MG63 (cell line): ENCODE data around the gene SCNN1A. TPM values are rescaled to one million over a fixed set of nuclear protein-coding genes. Genes with fewer than 3 reads are reported as not detected.

ENCODE experiments used
- DNase-seq: peaks from one replicate; pipeline ENCODE4 v3.0.0-alpha.2; 2020
- H3K27me3 ChIP-seq: fragments of 250-450 bp; sonication (Bioruptor Pico); 2 replicates; pipeline ENCODE4 v1.5.1; 2020; ENCODE audit warnings: mild to moderate bottlenecking, moderate library complexity
- H3K36me3 ChIP-seq: fragments of 250-450 bp; sonication (Bioruptor Pico); 2 replicates; pipeline ENCODE4 v1.5.1; 2020; ENCODE audit warnings: mild to moderate bottlenecking, moderate library complexity
- H3K4me3 ChIP-seq: fragments of 250-450 bp; sonication (Bioruptor Pico); 2 replicates; pipeline ENCODE4 v1.5.1; 2020; ENCODE audit warnings: mild to moderate bottlenecking, moderate library complexity
- H3K9me3 ChIP-seq: fragments of 250-450 bp; sonication (Bioruptor Pico); 2 replicates; pipeline ENCODE4 v1.5.1; 2020; ENCODE audit warnings: mild to moderate bottlenecking, moderate library complexity
- total RNA-seq: library from RNA; depleted of rRNA; stranded (reverse); fragments of >200 nt; shearing (Covaris generic); gene quantifications from 2 replicates; pipeline ENCODE4 v1.2.3, GENCODE V29; 2014; ENCODE audit warnings: low replicate concordance

The SCNN1A gene
- total RNA-seq, 1 experiment from 2014 or later, result 0.66 TPM

DNA sequence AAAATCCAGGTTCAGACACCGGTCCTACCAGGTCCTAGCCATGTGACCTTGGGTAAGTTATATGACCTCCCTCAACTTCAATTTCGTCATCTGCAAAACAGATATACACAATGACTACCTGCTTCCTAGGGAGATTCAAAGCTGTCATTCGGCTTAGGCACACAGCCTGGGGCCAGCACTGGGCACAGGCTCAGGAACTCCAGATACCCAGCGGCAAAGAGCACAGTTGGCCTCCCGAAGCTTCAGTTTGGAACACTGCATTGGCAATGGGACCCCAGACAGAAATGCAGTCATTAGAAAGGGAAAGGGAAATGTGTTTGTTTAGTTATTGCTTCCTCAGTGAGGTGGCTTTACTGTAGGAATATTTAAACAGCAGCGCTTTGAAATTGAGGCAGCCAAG is 53.5 kb downstream of the SCNN1A start:
- Histone ChIP-seq H3K4me3 (no peak overlapping the region), H3K36me3 (peaks cover 28% of the 10 kb centered on the region), H3K9me3 (no peaks in the 10 kb centered on the region), H3K27me3 (no peaks in the 10 kb centered on the region)
- DNase-seq, result no peak

DNA sequence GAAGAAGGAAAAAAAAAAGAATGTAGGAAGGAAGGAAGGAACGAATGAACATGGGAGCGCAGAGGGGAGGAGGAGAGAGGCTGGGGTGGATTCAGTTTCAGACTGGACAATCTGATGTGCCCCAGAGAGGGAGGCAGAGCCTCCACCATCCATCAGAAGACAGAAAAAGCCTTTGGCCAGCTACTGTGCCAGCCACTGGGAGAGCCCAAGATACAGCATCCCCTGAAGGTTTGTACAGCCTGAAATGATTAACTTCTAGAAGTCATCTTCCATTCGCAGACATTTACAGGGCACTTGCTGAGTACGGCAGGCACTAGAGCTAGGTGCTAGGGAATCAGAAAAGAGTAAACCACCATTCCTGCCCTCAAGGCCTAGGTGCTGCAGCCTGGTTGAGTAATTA is 55.9 kb downstream of the SCNN1A start:
- Histone ChIP-seq H3K9me3 (no peaks in the 10 kb centered on the region), H3K27me3 (no peaks in the 10 kb centered on the region), H3K4me3 (no peak overlapping the region), H3K36me3 (peaks cover 10% of the 10 kb centered on the region)
- DNase-seq, result no peak

DNA sequence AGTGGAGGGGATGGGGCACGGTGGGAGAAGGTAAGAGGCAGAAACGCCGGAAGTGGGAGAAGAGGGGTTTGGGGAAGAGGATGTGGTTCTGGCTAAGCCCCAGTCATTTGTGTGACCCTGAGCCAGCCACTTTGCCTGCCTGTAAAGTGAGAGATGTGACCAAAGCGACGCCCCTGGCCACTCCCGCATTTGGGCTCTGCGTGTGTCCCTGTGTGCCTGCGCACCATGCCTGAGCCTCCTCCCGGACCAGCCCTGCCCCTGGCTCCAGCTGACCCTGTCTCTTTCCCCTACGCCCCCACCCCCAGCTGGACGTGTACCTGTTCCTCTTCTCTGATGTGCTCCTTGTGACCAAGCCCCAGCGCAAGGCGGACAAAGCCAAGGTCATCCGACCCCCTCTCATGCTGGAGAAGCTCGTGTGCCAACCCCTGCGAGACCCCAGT is 56.9 kb downstream of the SCNN1A start:
- peaks cover 10% of the 10 kb centered on the region for H3K36me3 ChIP-seq
- H3K9me3 ChIP-seq, result no peaks in the 10 kb centered on the region
- H3K27me3 ChIP-seq, result no peaks in the 10 kb centered on the region
- DNase-seq, result no peak
- no peak overlapping the region for H3K4me3 ChIP-seq

DNA sequence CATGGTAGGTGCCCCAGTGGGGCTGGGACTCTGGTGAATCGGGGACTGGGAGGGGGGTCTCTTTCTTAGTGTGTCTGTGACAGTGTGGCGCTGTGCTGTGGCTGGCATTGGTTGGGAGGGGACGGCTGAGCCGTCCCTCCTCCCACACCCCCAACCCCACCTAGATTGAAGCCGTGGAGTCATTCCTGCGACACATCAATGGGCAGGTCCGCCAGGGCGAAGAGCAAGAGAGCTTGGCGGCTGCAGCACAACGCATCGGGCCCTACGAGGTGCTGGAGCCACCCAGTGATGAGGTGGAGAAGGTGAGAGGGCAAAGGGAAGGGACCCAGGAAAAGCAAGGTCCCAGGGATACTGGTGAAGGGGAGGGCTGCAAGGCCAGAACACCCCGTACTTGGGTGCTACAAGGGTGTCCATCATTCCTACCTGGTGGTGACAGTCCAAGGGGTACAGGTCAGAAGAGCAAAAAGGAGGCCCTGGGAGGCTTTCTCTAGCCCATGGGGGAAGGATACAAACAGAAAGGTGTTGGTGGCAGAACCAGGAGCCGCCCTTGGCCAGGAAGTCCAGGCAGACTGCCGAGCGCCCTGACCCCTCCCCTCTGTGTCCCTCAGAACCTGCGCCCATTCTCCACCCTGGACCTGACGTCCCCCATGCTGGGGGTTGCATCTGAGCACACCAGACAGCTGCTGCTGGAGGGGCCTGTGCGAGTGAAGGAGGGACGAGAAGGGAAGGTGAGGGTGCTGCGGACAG is 57.5 kb downstream of the SCNN1A start:
- H3K9me3 ChIP-seq, result no peaks in the 10 kb centered on the region
- DNase-seq, result no peak

DNA sequence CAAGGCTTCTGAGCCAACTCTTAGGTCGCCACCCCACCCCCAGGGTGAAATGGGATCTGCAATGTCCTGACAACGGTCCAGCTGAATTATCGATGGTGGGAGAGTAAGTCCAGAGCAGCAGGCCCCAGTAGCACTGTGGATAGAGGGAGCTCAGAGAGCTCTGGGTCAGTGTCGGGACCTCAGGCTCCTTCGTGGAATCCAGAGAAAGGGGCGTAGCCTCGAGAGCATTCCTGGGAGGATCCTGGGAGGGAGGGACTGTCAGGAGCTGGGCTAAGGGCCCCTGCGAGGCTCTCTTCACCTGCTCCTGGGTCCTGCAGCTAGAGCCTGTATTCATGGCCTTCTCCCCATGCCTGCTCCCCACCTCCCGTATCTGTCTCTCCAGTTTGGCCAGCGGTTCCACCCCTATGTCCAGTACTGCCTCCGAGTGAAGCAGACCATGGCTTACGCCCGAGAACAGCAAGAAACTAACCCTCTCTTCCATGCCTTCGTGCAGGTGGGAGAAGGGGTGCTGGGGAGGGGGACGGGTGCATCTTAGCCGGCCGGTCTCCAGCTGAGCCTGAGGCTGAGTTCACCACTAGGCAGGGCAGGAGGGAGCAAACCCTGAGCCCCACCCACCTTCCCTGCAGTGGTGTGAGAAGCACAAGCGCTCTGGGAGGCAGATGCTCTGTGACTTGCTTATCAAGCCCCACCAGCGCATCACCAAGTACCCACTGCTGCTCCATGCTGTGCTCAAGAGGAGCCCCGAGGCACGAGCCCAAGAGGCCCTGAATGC is 58.3 kb downstream of the SCNN1A start:
- H3K4me3 ChIP-seq, result no peak overlapping the region
- DNase-seq, result no peak
- H3K27me3 ChIP-seq, result no peaks in the 10 kb centered on the region
- H3K9me3 ChIP-seq, result no peaks in the 10 kb centered on the region
- H3K36me3 ChIP-seq, result peaks cover 6% of the 10 kb centered on the region

More for the DNA sequence above, 57.5 kb downstream of the SCNN1A start:
- H3K36me3 ChIP-seq, result peaks cover 10% of the 10 kb centered on the region
- H3K27me3 ChIP-seq, result no peaks in the 10 kb centered on the region
- H3K4me3 ChIP-seq, result no peak overlapping the region

DNA sequence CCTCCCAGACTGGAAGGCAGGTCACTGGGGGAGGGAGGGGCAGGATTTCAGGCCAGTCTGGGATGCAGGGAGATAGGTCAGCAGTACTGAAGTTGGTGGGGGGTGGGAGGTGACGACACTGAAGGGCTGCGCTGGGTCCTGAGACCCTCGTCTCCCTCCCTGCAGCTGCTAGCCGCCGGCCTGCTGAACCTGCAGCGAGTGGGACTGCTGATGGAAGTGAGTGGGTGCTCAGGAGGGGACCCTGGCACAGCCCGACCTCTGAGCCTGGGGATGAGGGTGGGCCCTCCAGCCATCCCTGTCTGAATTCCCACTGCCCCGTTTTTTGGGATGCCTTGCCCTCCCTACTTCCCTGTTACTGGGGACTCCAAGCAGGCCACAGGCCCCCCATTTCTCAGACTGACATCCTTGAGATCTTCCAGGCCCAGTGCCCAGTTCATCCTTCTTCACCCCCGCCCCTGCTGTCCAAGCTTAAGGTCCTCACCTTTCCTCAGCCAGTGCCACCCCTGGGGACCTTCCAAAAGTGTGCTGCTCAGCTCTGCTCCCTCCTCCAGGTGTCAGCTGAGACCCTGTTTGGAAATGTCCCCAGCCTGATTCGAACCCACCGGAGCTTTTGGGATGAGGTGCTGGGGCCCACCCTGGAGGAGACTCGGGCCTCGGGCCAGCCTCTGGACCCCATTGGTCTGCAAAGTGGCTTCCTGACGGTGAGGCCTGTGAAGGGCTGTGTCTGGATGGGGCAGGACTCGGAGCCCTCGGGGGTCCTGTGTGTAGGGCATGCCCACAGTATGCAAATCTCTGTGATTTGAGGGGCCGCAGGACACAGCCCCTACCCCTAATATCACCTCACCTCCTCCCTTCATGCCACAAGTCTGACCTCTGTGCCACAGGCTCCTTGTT is 59.4 kb downstream of the SCNN1A start:
- Histone ChIP-seq H3K36me3 (no peaks in the 10 kb centered on the region), H3K9me3 (no peaks in the 10 kb centered on the region), H3K4me3 (no peak overlapping the region), H3K27me3 (no peaks in the 10 kb centered on the region)
- DNase-seq, result no peak

DNA sequence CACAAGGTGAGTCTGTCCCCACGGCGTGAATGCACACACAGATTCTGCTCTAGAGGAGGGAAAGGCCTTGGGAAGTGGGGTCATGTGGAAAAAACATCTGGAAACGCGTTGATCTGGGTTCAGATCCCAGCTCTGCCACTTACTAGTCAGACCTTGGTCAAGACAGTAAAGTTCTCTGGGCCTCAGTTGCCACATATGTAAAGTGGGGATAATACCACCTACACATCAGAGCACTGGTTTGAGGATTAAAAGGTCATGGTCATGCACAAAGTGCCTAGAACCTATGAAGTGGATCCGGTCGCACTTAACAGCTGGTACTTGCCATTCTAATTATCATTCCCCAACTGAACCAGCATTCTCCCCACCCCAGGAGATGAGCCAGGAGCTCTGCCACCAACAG is 60.2 kb downstream of the SCNN1A start:
- H3K4me3 ChIP-seq, result no peak overlapping the region
- DNase-seq, result no peak
- no peaks in the 10 kb centered on the region for H3K27me3 ChIP-seq
- H3K36me3 ChIP-seq, result no peaks in the 10 kb centered on the region
- H3K9me3 ChIP-seq, result no peaks in the 10 kb centered on the region

DNA sequence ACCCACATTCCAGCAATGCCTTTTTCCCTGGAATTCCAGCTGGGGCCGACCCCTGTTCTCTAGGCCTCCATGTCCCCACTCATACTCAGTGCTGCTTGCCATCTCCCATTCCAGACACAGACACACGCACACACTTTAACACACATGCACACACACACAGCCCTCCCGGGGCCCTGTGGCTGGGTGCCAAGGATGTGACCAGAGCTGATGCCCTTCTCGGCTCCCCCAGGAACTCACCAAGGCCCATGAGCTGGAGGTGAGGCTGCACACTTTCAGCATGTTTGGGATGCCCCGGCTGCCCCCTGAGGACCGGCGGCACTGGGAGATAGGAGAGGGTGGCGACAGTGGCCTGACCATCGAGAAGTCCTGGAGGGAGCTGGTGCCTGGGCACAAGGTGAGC is 60.6 kb downstream of the SCNN1A start:
- Histone ChIP-seq H3K36me3 (no peaks in the 10 kb centered on the region), H3K27me3 (no peaks in the 10 kb centered on the region), H3K4me3 (no peak overlapping the region), H3K9me3 (no peaks in the 10 kb centered on the region)
- DNase-seq, result no peak

DNA sequence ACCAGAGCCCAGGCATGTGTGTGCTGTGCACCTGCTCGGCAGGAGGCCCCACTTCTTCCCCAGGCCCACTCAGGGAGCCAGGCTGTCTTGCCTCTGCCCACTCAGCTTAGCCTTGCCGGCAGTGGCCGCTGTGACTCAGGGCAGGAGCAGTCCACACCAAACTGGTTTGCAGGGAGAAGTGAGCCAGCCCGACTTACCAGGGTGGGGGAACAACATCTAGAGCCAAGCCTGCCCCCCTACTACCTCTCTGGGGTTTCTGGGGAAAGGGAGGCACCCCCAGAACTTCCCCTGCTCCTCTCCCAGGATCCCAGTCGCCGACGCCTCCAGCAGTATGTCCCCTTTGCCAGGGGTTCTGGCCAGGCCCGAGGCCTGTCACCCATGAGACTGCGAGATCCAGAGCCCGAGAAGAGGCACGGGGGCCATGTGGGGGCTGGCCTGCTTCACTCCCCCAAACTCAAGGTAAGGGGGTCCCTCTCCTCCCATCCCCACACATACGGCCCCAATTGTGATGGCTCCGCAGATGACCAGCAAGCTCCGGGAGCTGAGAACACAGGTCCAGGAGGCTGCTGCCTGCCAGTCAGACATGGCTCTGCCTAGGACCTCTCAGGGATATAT is 61.9 kb downstream of the SCNN1A start:
- H3K36me3 ChIP-seq, result no peaks in the 10 kb centered on the region
- H3K9me3 ChIP-seq, result no peaks in the 10 kb centered on the region
- no peak for DNase-seq
- no peak overlapping the region for H3K4me3 ChIP-seq
- no peaks in the 10 kb centered on the region for H3K27me3 ChIP-seq

DNA sequence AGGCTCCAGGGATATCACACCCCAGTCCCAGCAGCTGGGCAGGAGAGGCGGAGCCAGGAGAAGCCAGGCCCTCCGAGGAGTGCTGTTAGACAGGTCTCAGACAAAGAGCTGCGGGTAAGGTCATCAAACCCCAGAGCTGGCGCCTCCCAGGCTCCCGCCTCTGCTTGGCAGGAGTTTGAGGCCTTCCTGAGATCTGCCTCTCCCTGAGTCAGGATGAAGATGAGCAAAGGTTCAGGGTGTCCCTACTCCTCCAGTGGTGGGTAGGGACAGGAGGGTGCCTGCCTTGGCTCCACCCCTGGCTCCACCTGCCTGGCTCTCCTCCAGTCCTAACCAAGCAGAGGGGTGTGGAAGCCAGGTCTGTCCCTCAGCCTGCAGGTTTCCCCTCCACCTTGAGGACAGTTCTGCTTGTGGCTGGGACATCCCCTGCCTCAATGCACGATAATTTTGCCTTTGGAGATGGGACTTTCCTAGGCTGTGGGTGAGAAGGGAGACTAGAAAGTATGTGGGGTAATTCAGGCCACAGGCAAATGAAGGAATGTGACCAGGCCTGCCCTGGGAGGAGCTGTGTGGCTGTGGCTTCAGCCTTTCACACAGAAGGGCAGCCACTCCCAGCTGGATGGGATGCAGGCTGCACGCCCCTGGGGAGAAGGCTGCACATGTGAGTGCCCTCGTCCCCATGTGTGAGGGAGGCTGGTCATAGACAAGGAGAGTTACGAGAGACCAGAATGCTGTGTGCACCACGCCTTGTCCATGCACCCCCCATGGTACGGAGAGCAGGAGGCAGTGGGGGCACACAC is 62.6 kb downstream of the SCNN1A start:
- H3K36me3 ChIP-seq, result no peaks in the 10 kb centered on the region
- no peaks in the 10 kb centered on the region for H3K9me3 ChIP-seq
- peak; percentile 34 for DNase-seq
- H3K4me3 ChIP-seq, result no peak overlapping the region
- no peaks in the 10 kb centered on the region for H3K27me3 ChIP-seq

DNA sequence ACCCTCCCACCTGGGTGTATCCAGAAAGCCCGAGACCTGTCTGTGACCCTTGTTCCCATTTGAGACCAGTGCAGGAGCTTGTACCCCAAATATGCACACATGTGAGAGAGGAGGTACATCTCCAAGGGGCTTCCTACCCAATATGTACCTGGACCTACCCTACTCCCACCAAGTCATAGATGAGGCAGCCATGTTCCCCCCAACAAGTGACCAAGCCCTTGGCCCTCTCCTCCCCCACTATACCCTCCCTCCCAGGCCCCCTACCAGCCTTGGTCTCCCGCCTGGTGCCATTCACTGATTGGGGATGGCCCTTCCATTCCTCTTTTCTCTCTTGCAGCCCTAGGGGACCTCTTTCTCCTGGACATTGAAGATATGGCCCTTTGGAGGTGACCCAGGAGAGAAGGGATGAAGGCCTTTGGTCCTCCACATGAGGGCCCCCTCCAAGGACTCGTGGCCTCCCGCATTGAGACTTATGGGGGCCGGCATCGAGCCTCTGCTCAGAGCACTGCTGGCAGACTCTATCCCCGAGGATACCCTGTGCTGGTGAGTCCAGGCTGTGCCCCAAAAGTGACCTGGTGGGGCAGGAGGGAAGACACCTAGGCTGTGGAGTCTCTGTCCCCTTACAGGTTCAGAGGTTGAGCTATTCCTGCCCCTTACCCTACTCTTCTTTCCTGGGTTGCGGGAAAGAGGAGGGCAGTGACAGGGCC is 63.4 kb downstream of the SCNN1A start:
- no peaks in the 10 kb centered on the region for H3K27me3 ChIP-seq
- DNase-seq, result no peak
- no peak overlapping the region for H3K4me3 ChIP-seq
- no peaks in the 10 kb centered on the region for H3K36me3 ChIP-seq
- no peaks in the 10 kb centered on the region for H3K9me3 ChIP-seq

DNA sequence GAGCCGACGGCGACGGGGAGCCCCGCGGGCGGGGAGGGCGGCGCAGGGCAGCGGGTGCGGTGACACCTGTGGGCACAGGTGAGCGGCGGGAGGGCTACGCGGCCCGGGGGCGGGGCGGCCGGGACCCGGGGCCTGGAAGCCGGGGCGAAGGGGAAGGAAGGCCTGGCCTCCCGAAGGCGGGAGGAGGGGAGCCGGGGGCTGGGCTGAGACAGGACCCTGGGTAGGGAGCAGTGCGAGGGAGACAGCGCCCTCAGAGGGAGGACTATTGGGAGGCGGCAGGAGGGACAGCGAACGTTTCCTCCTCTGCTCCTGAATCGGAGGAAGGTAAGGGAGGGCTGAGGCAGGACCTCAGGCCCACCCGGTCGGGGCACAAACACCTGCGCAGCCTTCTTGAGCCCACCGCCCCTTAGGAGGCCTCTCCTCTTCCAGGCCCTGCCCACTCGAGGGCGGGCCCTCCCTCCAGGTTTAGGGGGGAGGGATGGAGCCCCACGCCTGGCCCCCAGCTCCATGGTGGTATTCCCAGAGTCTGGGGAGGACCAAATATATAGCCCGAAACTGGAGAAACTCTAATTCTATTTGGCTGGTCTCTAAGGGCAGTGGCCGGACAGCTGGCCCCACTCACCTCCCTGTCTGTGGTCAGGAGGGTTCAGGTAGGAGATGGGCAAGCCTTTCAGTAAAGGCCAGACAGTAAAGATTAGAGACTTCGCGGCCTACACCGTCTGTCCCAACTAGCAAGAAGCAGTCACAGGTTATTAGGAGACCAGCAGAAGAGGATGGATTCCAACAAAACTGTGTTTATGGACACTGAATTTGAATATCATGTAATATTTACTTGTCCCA is 64.4 kb downstream of the SCNN1A start:
- no peaks in the 10 kb centered on the region for H3K36me3 ChIP-seq
- no peaks in the 10 kb centered on the region for H3K27me3 ChIP-seq
- DNase-seq, result no peak
- no peak overlapping the region for H3K4me3 ChIP-seq
- no peaks in the 10 kb centered on the region for H3K9me3 ChIP-seq

DNA sequence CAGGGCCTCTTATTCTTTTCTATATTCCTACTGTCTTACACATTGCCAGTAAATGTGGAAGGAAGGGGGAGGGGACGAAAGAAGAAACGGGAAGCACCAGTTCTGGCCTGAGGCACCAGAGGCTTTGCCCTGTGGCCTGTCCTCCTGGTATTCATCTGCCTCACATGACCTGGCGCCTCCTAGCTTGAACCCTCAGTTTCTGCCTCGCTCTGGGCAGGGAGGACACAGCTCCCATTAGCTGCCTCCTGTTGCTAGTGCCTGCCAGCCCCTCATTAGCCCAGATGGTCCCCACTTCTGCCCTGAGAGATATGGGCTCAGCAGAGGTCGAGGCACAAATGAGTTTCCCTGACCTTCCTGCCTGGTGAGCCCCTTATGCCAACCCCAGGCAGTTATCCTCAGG is 67.8 kb downstream of the SCNN1A start:
- H3K4me3 ChIP-seq, result no peak overlapping the region
- no peaks in the 10 kb centered on the region for H3K27me3 ChIP-seq
- DNase-seq, result no peak
- H3K9me3 ChIP-seq, result no peaks in the 10 kb centered on the region
- no peaks in the 10 kb centered on the region for H3K36me3 ChIP-seq

DNA sequence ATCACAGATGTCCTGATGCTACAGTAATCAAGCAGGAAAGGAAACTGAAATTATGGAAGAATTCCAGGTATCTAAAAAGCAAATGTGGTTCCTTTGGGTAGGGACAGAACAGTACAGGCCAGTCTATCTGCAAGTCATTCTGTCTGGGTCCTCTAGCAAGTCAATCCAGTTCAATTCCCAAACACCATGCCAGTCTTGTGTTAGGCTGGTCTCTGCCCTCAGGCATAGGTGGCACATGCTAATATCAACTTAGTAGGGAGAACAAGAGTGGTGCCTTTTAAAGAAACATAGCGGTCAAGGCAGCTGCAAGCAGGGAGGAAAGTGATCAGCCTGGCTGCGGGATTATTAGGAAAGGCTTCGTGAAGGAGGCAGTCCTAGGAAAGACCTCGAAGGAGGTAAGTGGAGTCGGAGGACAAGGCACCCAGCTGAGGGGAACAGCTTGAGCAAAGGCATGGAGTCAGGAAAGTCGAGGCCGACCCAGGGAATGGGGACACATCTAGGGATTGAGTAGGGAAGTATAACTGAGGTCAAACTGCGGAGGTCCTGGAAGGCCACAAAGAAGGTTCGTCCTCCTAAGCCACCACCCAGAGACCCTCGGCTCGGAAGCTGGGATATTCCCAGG is 68.7 kb downstream of the SCNN1A start:
- DNase-seq, result no peak
- Histone ChIP-seq H3K36me3 (no peaks in the 10 kb centered on the region), H3K4me3 (no peak overlapping the region), H3K27me3 (no peaks in the 10 kb centered on the region), H3K9me3 (no peaks in the 10 kb centered on the region)
